ENCODE data around the gene ZNF266.

DNA sequence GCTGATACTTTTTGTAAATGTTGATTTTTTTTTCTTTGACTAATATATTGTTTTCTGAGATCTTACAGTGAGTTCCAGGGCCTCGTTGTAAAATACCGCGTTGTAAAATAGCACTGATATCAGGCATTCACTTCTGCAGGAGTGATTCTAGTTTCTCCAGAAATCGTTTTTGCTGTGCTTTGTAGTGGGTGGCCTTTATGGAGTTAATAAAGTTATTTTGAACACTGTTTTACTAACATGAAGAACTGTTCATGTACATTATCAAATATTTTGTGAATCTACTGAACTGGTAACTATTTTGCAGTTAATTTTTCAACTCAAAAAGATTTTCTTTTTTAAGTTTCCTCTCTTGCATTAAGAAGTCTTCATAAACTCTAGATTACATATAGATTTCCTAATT is 985 bp upstream of the ZNF266 start:
- TF ChIP-seq, protein P1, sequence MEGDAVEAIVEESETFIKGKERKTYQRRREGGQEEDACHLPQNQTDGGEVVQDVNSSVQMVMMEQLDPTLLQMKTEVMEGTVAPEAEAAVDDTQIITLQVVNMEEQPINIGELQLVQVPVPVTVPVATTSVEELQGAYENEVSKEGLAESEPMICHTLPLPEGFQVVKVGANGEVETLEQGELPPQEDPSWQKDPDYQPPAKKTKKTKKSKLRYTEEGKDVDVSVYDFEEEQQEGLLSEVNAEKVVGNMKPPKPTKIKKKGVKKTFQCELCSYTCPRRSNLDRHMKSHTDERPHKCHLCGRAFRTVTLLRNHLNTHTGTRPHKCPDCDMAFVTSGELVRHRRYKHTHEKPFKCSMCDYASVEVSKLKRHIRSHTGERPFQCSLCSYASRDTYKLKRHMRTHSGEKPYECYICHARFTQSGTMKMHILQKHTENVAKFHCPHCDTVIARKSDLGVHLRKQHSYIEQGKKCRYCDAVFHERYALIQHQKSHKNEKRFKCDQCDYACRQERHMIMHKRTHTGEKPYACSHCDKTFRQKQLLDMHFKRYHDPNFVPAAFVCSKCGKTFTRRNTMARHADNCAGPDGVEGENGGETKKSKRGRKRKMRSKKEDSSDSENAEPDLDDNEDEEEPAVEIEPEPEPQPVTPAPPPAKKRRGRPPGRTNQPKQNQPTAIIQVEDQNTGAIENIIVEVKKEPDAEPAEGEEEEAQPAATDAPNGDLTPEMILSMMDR (IDR thresholded peaks at IDR 0.05; ENCODE audit: low read depth, low read length), result no peak
- TF ChIP-seq POLR2A (IDR thresholded peaks at IDR 0.05; ENCODE audit: extremely low read depth, insufficient read length), result no peak
- TF ChIP-seq, protein P2, sequence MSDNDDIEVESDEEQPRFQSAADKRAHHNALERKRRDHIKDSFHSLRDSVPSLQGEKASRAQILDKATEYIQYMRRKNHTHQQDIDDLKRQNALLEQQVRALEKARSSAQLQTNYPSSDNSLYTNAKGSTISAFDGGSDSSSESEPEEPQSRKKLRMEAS (IDR thresholded peaks at IDR 0.05; ENCODE audit: low read depth, low read length), result no peak

Measured in NB4 (cell line).